A673 (cell line): ENCODE measurements around the gene VWA8.

Experiments used
- CTCF ChIP-seq: fragments of 300-800, 200-600 bp; sonication (generic); conservative IDR thresholded peaks from 2 replicates; pipeline ENCODE4 v1.5.1; 2017; ENCODE audit warnings: low read depth, mild to moderate bottlenecking, antibody characterized with exemption, low read length, moderate library complexity, mixed read lengths
- EZH2 ChIP-seq: fragments of 200-600 bp; sonication (generic); IDR thresholded peaks from 2 replicates; pipeline ENCODE4 v1.6.1; 2017; ENCODE audit warnings: borderline replicate concordance, low read depth, mild to moderate bottlenecking, mixed read lengths, antibody characterized with exemption, low read length; ENCODE audit not compliant: poor library complexity, severe bottlenecking

GRCh38 chr13:41788552-41788951 is 172.4 kb downstream of the VWA8 start:
- no peak for TF ChIP-seq CTCF
- no peak for TF ChIP-seq EZH2
